HG02973 (cell line): ENCODE results near the gene MYCN.

ENCODE experiments used
- ATAC-seq: cut with Tn5 transposase; IDR thresholded peaks from one replicate; pipeline ENCODE4 v1.9.1; 2021; ENCODE audit warnings: moderate library complexity; ENCODE audit not compliant: unreplicated experiment

MYCN gene

GRCh38 chr2:15992457-15993231 is 52.3 kb downstream of the MYCN start:
- ATAC-seq = no peak

DNA sequence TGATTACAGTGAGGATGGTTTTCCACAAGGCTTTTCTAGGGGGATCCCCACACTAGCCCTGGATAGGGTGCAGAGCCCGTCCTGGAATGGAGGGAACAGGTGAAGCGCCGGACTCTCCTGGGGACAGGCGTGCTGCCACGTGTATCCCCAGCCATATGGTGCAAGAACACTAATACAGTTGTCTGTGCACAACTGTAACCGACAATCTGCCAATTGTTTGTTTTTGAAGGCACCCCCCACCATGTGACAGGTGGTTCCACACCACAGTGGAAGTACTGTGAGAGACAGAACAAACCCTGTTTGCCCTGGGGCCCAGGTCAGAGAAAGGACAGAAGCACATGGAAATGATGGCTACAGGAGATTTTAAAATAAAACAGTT is 52.9 kb downstream of the MYCN start:
- ATAC-seq = no peak

- ATAC-seq = no peak
These were observed 53.3 kb downstream of the MYCN start for GRCh38 chr2:15993666-15994065.

DNA sequence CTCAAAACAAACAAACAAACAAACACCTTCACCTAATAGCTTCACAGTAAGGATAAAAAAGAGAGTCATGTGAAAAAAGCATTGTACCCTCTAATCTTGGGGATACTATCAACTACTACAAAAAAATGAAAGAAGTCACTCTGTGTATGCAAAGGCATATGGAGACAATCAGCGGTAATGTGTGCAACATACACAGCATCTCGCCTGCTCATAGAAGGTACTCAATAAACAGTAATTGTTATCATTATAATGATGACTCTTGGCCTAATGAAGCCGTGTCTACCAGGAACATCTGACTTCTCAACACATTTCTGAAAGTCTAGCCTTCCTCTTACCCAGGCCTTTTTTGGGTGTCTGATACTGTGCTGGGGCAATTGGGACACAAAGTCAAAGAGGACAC is 55.3 kb downstream of the MYCN start:
- ATAC-seq = no peak
